Measurements from ENCODE around the gene SLC39A3. TPM values are rescaled to one million over a fixed set of nuclear protein-coding genes. Genes with fewer than 3 reads are reported as not detected.

The SLC39A3 gene
- total RNA-seq, 1 experiment from 2014 or later: 32.4 TPM

- no peak overlapping the region for H2BK120ac ChIP-seq (ENCODE audit: low read depth, low read length, poor library complexity, severe bottlenecking)
- Mint-ChIP-seq H3K9me3 (no peaks in the 10 kb centered on the region), H3K4me1 (peaks cover 3 to 14% of the 10 kb centered on the region in 2 experiments), H3K36me3 (ENCODE audit: insufficient read depth in 1 of 3, low read depth in 3 of 3) (no peaks in the 10 kb centered on the region), H3K4me3 (no peak overlapping the region), H3K27ac (peak overlapping the region in 1 of 3 experiments; percentile 72; a peak in 1 of 7 replicates), H3K27me3 (ENCODE audit: low read depth) (peaks cover 43% of the 10 kb centered on the region)
- no peak overlapping the region for H2AFZ ChIP-seq (ENCODE audit: low read length)
- H3K4ac ChIP-seq (ENCODE audit: low read depth, low read length): no peak overlapping the region
- no peak overlapping the region for H4K5ac ChIP-seq (ENCODE audit: insufficient read length, low read depth, low read length)
- no peak overlapping the region for H3K56ac ChIP-seq (ENCODE audit: insufficient read length, low read depth, low read length)
- H3K23me2 ChIP-seq (ENCODE audit: insufficient read length, low read depth, low read length, poor library complexity, severe bottlenecking): no peaks in the 10 kb centered on the region
- no peak overlapping the region for H3K18ac ChIP-seq (ENCODE audit: insufficient read length, low read depth, low read length)
- no CpG with 5 or more reads among the region's 16 CpGs for WGBS (ENCODE audit: extremely low coverage, insufficient read length, low lambda C conversion rate)
- H3K27me3 ChIP-seq (ENCODE audit: insufficient read depth, low read length): no peaks in the 10 kb centered on the region
- H3T11ph ChIP-seq (ENCODE audit: low read length): no peak overlapping the region
- TF ChIP-seq CTCF (conservative IDR thresholded peaks at IDR 0.05): no peak
- H2BK15ac ChIP-seq (ENCODE audit: low read depth, low read length): no peak overlapping the region; the same call in 1 of the 2 replicates
- no peak overlapping the region for H2BK20ac ChIP-seq (ENCODE audit: low read depth, low read length, poor library complexity, severe bottlenecking)
- no peaks in the 10 kb centered on the region for H3K79me2 ChIP-seq (ENCODE audit: insufficient read depth, low read length)
- no peak overlapping the region for H2BK12ac ChIP-seq (ENCODE audit: insufficient read length, low read depth, low read length)
- no peaks in the 10 kb centered on the region; the same call in 1 of the 2 replicates for H3K4me1 ChIP-seq (ENCODE audit: insufficient read depth, low read length)
- DNase-seq: no peak
- H3K23ac ChIP-seq (ENCODE audit: insufficient read length, low read depth, low read length): no peak overlapping the region
- H2BK5ac ChIP-seq (ENCODE audit: insufficient read length, low read length): no peak overlapping the region
- no peak overlapping the region for H4K91ac ChIP-seq (ENCODE audit: insufficient read length, low read depth, low read length)
- H3K79me1 ChIP-seq (ENCODE audit: insufficient read depth, low read depth, low read length, poor library complexity, severe bottlenecking): no peaks in the 10 kb centered on the region
- H3K9ac ChIP-seq (ENCODE audit: extremely low read depth, insufficient read length, low read length): no peak overlapping the region
- H4K20me1 ChIP-seq (ENCODE audit: control insufficient read depth, insufficient read depth, insufficient read length): peaks cover 3% of the 10 kb centered on the region
- H3K9me3 ChIP-seq (ENCODE audit: control insufficient read depth, low read depth, low read length): no peaks in the 10 kb centered on the region
- peak overlapping the region; percentile 50; the same call in 1 of the 2 replicates for H3K14ac ChIP-seq (ENCODE audit: insufficient read depth, low read length)
- H2AK5ac ChIP-seq (ENCODE audit: insufficient read length, low read length): no peak overlapping the region
- H4K8ac ChIP-seq (replicated peaks; ENCODE audit: insufficient read length, low read depth, low read length): no peak overlapping the region
- no peak overlapping the region for H3K27ac ChIP-seq (ENCODE audit: insufficient read length, low read depth, low read length)
- no peak overlapping the region for H3K4me2 ChIP-seq (ENCODE audit: insufficient read depth, insufficient read length, low read length)
Measured at GRCh38 chr19:2727640-2727944, 12.2 kb downstream of the SLC39A3 start.
